HT-29 (cell line): ENCODE results near the gene EIF2S2. TPM values are rescaled to one million over a fixed set of nuclear protein-coding genes. Genes with fewer than 3 reads are reported as not detected.

Source experiments
- small RNA-seq: library from RNA; depleted of rRNA; stranded (forward); fragments of <200 nt; gene quantifications from one replicate; pipeline ENCODE3, GENCODE V24; 2014
- total RNA-seq: library from RNA; depleted of rRNA; stranded (reverse); fragments of >200 nt; shearing (Covaris generic); gene quantifications from 2 replicates; pipeline ENCODE4 v1.2.3, GENCODE V29; 2014; rRNA removed

Gene EIF2S2
- total RNA-seq, 1 experiment from 2014 or later = 64.7 TPM

Small RNA genes lying within 50 kb of the gene (small RNA-seq; reads per million reads assigned to genes)
- gene MIR4755 = not detected

Other genes starting within 250 kb of the EIF2S2 start
- 290 and 301 TPM in 2 replicates for gene RALY, start 118.3 kb downstream of the EIF2S2 start, total RNA-seq
- not detected in 2 replicates for gene ASIP, start 129.2 kb upstream of the EIF2S2 start, total RNA-seq
- 398 and 402 TPM in 2 replicates for gene AHCY, start 191.1 kb upstream of the EIF2S2 start, total RNA-seq